Uterus (tissue), 4 donors: ENCODE measurements around the gene GTF2A1. TPM values are rescaled to one million over a fixed set of nuclear protein-coding genes. Genes with fewer than 3 reads are reported as not detected.
"Not testable (repeated sequence)": the region's sequence is repeated elsewhere in the genome, so short reads cannot be mapped to it uniquely, and the experiment has no call there.

ENCODE experiments used
- DNase-seq, 2 donors: peaks; one replicate each; pipeline ENCODE4 v3.0.0-alpha.2; 2019 to 2020
- H3K27ac ChIP-seq, 2 donors: fragments of 200-600 bp; sonication (generic); 1 replicate in 1 of 2; 2 replicates in 1 of 2; pipeline ENCODE4 v1.5.1; 2016 to 2018
- H3K27me3 ChIP-seq, 2 donors: fragments of 200-600 bp; sonication (generic); one replicate each; pipeline ENCODE4 v1.5.1; 2018 to 2019; ENCODE audit warnings: control low read depth in 1 of 2
- H3K36me3 ChIP-seq, 2 donors: fragments of 200-600 bp; sonication (generic); one replicate each; pipeline ENCODE4 v1.5.1; 2019; ENCODE audit warnings: control low read depth in 1 of 2
- H3K4me1 ChIP-seq, 2 donors: fragments of 200-600 bp; sonication (generic); one replicate each; pipeline ENCODE4 v1.5.1; 2018 to 2019; ENCODE audit warnings: control low read depth in 1 of 2
- H3K4me3 ChIP-seq, 2 donors: fragments of 200-600 bp; sonication (generic); 1 replicate in 1 of 2; 2 replicates in 1 of 2; pipeline ENCODE4 v1.5.1; 2018 to 2019; ENCODE audit warnings: mild to moderate bottlenecking in 1 of 2
- H3K9me3 ChIP-seq, 2 donors: fragments of 200-600 bp; sonication (generic); one replicate each; pipeline ENCODE4 v1.5.1; 2019; ENCODE audit warnings: control low read depth in 1 of 2
- POLR2A ChIP-seq, 2 donors: fragments of 450-650 bp; IDR thresholded peaks; one replicate each; pipeline ENCODE4 v1.6.1; 2016; ENCODE audit warnings: antibody characterized with exemption in 2 of 2, mild to moderate bottlenecking in 1 of 2, moderate library complexity in 1 of 2
- intact Hi-C: fragments of 100-400 bp; cut with DNase I; formaldehyde crosslinking; loops from one replicate; pipeline ENCODE4 v1.15.1; 2023; ENCODE audit warnings: low total_unique reads
- total RNA-seq, 4 donors: library from RNA; depleted of rRNA in 3 of 4; stranded (reverse); fragments of >200 nt in 3 of 4; gene quantifications; one replicate each; pipeline versions ENCODE4 v1.1.0 to v1.2.4, GENCODE V29; 2014 to 2023
- TF ChIP-seq, protein P1 (sequence below), 4 experiments: fragments of 200-600 bp in 2 of 4; fragments of 450-650 bp in 2 of 4; sonication (generic) in 2 of 4; IDR thresholded peaks; one replicate each; pipeline ENCODE4 v1.5.1; 2016 to 2019; ENCODE audit warnings: antibody characterized with exemption in 4 of 4, mild to moderate bottlenecking in 2 of 4, moderate library complexity in 1 of 4
- donor health status: DM: yes; HTN: yes; CAD: no.

Gene GTF2A1
- total RNA-seq, 4 donors from 2014 or later, result 28.2 to 52.4 (median 35.9) TPM

- no peak overlapping the region for H3K4me3 ChIP-seq
- DNase-seq, result no peak
- no peaks in the 10 kb centered on the region for H3K27me3 ChIP-seq
- H3K27ac ChIP-seq, result no peak overlapping the region
- H3K4me1 ChIP-seq, result no peaks in the 10 kb centered on the region
- intact Hi-C loops, result no loop called here
- no peaks in the 10 kb centered on the region for H3K36me3 ChIP-seq
- no peak for TF ChIP-seq POLR2A (IDR thresholded peaks at IDR 0.05)
- TF ChIP-seq, protein P1, sequence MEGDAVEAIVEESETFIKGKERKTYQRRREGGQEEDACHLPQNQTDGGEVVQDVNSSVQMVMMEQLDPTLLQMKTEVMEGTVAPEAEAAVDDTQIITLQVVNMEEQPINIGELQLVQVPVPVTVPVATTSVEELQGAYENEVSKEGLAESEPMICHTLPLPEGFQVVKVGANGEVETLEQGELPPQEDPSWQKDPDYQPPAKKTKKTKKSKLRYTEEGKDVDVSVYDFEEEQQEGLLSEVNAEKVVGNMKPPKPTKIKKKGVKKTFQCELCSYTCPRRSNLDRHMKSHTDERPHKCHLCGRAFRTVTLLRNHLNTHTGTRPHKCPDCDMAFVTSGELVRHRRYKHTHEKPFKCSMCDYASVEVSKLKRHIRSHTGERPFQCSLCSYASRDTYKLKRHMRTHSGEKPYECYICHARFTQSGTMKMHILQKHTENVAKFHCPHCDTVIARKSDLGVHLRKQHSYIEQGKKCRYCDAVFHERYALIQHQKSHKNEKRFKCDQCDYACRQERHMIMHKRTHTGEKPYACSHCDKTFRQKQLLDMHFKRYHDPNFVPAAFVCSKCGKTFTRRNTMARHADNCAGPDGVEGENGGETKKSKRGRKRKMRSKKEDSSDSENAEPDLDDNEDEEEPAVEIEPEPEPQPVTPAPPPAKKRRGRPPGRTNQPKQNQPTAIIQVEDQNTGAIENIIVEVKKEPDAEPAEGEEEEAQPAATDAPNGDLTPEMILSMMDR (IDR thresholded peaks at IDR 0.05), result no peak
- H3K9me3 ChIP-seq, result no peaks in the 10 kb centered on the region
Observed at GRCh38 chr14:81243499-81243898, 22.7 kb upstream of the GTF2A1 start.

DNA sequence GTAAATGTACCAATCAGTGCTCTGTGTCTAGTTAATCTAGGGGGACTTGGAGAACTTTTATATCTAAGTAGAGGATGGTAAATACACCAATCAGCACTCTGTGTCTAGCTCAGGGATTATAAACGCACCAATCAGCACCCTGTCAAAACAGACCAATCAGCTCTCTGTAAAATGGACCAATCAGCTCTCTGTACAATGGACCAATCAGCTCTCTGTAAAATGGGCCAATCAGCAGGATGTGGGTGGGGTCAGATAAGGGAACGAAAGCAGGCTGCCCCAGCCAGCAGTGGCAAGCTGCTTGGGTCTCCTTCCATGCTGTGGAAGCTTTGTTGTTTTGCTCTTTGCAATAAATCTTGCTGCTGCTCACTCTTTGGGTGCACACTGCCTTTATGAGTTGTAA, 16.1 kb upstream of the GTF2A1 start:
- H3K9me3 ChIP-seq, H3K27ac ChIP-seq, intact Hi-C loops, H3K27me3 ChIP-seq, H3K4me3 ChIP-seq, H3K4me1 ChIP-seq, DNase-seq, H3K36me3 ChIP-seq: not testable (repeated sequence)

DNA sequence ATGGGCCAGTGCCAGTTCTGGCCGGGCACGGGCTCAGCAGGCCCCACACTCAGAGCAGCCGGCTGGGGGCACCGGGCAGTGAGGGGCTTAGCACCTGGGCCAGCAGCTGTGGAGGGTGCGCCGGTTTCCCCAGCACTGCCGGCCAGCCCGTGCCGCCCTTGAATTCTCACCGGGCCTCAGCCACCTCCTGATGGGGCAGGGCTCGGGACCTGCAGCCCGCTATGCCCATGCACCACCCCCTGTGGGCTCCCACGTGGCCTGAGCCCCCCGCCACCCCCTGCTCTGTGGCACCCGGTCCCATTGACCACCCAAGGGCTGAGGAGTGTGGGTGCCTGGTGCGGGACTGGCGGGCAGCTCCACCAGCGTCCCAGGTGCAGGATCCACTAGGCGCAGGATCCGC, 15.4 kb upstream of the GTF2A1 start:
- no peak for TF ChIP-seq POLR2A (IDR thresholded peaks at IDR 0.05)
- TF ChIP-seq, protein P1 (IDR thresholded peaks at IDR 0.05), result no peak
- Histone ChIP-seq H3K27ac (no peak overlapping the region), H3K36me3 (no peaks in the 10 kb centered on the region), H3K27me3 (no peaks in the 10 kb centered on the region), H3K9me3 (no peaks in the 10 kb centered on the region), H3K4me3 (no peak overlapping the region), H3K4me1 (no peaks in the 10 kb centered on the region)
- DNase-seq, result no peak
- intact Hi-C loops, result no loop called here

GRCh38 chr14:81235096-81235495, 14.3 kb upstream of the GTF2A1 start:
- H3K4me3 ChIP-seq, result no peak overlapping the region
- no peaks in the 10 kb centered on the region for H3K4me1 ChIP-seq
- TF ChIP-seq, protein P1 (IDR thresholded peaks at IDR 0.05), result no peak
- TF ChIP-seq POLR2A (IDR thresholded peaks at IDR 0.05), result no peak
- DNase-seq, result no peak
- intact Hi-C loops, result no loop called here
- H3K27ac ChIP-seq, result no peak overlapping the region
- no peaks in the 10 kb centered on the region for H3K36me3 ChIP-seq
- no peaks in the 10 kb centered on the region for H3K27me3 ChIP-seq
- no peaks in the 10 kb centered on the region for H3K9me3 ChIP-seq

GRCh38 chr14:81234278-81234677, 13.5 kb upstream of the GTF2A1 start:
- H3K27ac ChIP-seq, result no peak overlapping the region
- H3K27me3 ChIP-seq, result no peaks in the 10 kb centered on the region
- H3K4me3 ChIP-seq, result no peak overlapping the region
- intact Hi-C loops, result no loop called here
- no peaks in the 10 kb centered on the region for H3K9me3 ChIP-seq
- DNase-seq, result no peak
- TF ChIP-seq, protein P1 (IDR thresholded peaks at IDR 0.05), result no peak
- no peak for TF ChIP-seq POLR2A (IDR thresholded peaks at IDR 0.05)
- H3K36me3 ChIP-seq, result no peaks in the 10 kb centered on the region
- H3K4me1 ChIP-seq, result no peaks in the 10 kb centered on the region

DNA sequence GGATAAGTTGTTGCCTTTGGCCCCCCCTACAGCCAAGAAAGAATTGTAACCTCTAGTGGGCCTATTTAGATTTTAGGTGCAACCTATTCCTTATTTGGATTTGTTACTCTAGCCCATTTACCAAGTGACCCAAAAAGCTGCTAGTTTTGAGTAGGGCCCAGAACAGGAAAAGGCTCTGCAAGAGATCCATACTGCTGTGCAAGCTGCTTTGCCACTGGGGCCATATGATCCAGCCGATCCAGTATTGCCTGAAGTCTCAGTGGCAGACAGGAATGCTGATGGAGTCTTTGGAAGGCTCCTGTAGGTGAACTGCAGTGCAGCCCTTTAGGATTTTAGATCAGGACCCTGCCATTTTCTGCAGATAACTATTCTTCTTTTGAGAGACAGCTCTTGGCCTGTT, 12.9 kb upstream of the GTF2A1 start:
- no peaks in the 10 kb centered on the region for H3K4me1 ChIP-seq
- TF ChIP-seq, protein P1 (IDR thresholded peaks at IDR 0.05), result no peak
- no peak for TF ChIP-seq POLR2A (IDR thresholded peaks at IDR 0.05)
- no peaks in the 10 kb centered on the region for H3K36me3 ChIP-seq
- no peak overlapping the region for H3K4me3 ChIP-seq
- no peaks in the 10 kb centered on the region for H3K9me3 ChIP-seq
- H3K27ac ChIP-seq, result no peak overlapping the region
- no peak for DNase-seq
- intact Hi-C loops, result no loop called here
- H3K27me3 ChIP-seq, result no peaks in the 10 kb centered on the region
